ENCODE results near the gene VSNL1. TPM values are rescaled to one million over a fixed set of nuclear protein-coding genes. Genes with fewer than 3 reads are reported as not detected.

VSNL1 gene
- total RNA-seq, 1 experiment from 2014 or later: 0.43 TPM

GRCh38 chr2:17690776-17691175, 150.3 kb downstream of the VSNL1 start:
- BruUV-seq (replicated peaks): no TSS peak
- TF ChIP-seq CTCF (IDR thresholded peaks at IDR 0.05; ENCODE audit: insufficient read depth in 1 of 2, low read depth in 1 of 2, low read length in 1 of 2, severe bottlenecking in 1 of 2, unreplicated experiment in 1 of 2): no peak
- Mint-ChIP-seq H3K4me1 (ENCODE audit: low read depth, unreplicated experiment) (no peaks in the 10 kb centered on the region), H3K27ac (ENCODE audit: unreplicated experiment) (no peak overlapping the region), H3K9me3 (ENCODE audit: unreplicated experiment) (no peaks in the 10 kb centered on the region), H3K27me3 (ENCODE audit: insufficient read depth, unreplicated experiment) (no peaks in the 10 kb centered on the region), H3K36me3 (ENCODE audit: insufficient read depth, unreplicated experiment) (peaks cover 45% of the 10 kb centered on the region), H3K4me3 (ENCODE audit: unreplicated experiment) (no peak overlapping the region)
- no peak for DNase-seq
- ChIA-PET POLR2A (no interaction called here), CTCF (no interaction called here)
- Histone ChIP-seq H3K4me3 (ENCODE audit: low read depth, low read length) (no peak overlapping the region), H3K27me3 (replicated peaks; ENCODE audit: control insufficient read depth, insufficient read depth, low read length) (no peaks in the 10 kb centered on the region), H3K4me1 (no peaks in the 10 kb centered on the region), H3K36me3 (ENCODE audit: control insufficient read depth, insufficient read depth, low read length) (peaks cover under 1% of the 10 kb centered on the region; the same call in 1 of the 2 replicates), H3K9me3 (no peaks in the 10 kb centered on the region)
- intact Hi-C loops (cut with micrococcal nuclease; ENCODE audit: unreplicated experiment): no loop called here

Other genes with a start within 250 kb of the VSNL1 start
- not detected in 2 replicates for gene RAD51AP2, start 22.3 kb upstream of the VSNL1 start, total RNA-seq (2022)
- 39.4 and 41.3 TPM in 2 replicates for gene SMC6, start 213.1 kb downstream of the VSNL1 start, total RNA-seq (2022)
- gene GEN1, start 213.4 kb downstream of the VSNL1 start, total RNA-seq (2022): 33.3 and 36.5 TPM in 2 replicates